Fibroblast of lung (primary cell): ENCODE data around the gene RGL2. TPM values are rescaled to one million over a fixed set of nuclear protein-coding genes. Genes with fewer than 3 reads are reported as not detected.

Experiments
- DNase-seq, 2 donors: peaks; one replicate each; pipeline versions ENCODE4 v3.0.0 to v3.0.0-alpha.2; 2010; ENCODE audit warnings: low read depth in 2 of 2
- H2AFZ ChIP-seq: 2 replicates; pipeline ENCODE4 v1.5.1; 2012; ENCODE audit warnings: low read length, control low read depth, inconsistent platforms
- H3K27ac ChIP-seq: 2 replicates; pipeline ENCODE4 v1.5.1; 2011; ENCODE audit warnings: low read length, control low read depth; ENCODE audit not compliant: insufficient read depth
- H3K27me3 ChIP-seq: 2 replicates; pipeline ENCODE4 v1.5.1; 2011; ENCODE audit warnings: mild to moderate bottlenecking, low read length; ENCODE audit not compliant: control insufficient read depth, insufficient read depth
- H3K36me3 ChIP-seq: 2 replicates; pipeline ENCODE4 v1.5.1; 2011; ENCODE audit warnings: low read length; ENCODE audit not compliant: control insufficient read depth, insufficient read depth
- H3K4me1 ChIP-seq: 2 replicates; pipeline ENCODE4 v1.5.1; 2011; ENCODE audit warnings: low read length; ENCODE audit not compliant: control insufficient read depth, insufficient read depth; ENCODE audit errors: extremely low read depth
- H3K4me2 ChIP-seq: 2 replicates; pipeline ENCODE4 v1.5.1; 2011; ENCODE audit warnings: low read length, control low read depth; ENCODE audit not compliant: insufficient read depth; ENCODE audit errors: extremely low read depth
- H3K4me3 ChIP-seq, 4 experiments: fragments of 200-600 bp in 1 of 4; sonication (generic) in 1 of 4; replicated peaks in 1 of 4; 2 replicates each; pipeline ENCODE4 v1.5.1; 2011 to 2016; ENCODE audit warnings: low read length in 4 of 4, low read depth in 3 of 4, mild to moderate bottlenecking in 3 of 4, control low read depth in 2 of 4, inconsistent platforms in 1 of 4, mixed read lengths in 1 of 4; ENCODE audit not compliant: insufficient read depth in 1 of 4; ENCODE audit errors: control extremely low read depth in 1 of 4
- H3K79me2 ChIP-seq: 2 replicates; pipeline ENCODE4 v1.5.1; 2012; ENCODE audit warnings: mild to moderate bottlenecking, low read length, inconsistent platforms; ENCODE audit not compliant: control insufficient read depth, insufficient read depth
- H3K9ac ChIP-seq: 2 replicates; pipeline ENCODE4 v1.5.1; 2011; ENCODE audit warnings: mild to moderate bottlenecking, low read length, control low read depth; ENCODE audit not compliant: insufficient read depth
- H3K9me3 ChIP-seq: 2 replicates; pipeline ENCODE4 v1.5.1; 2012; ENCODE audit warnings: low read depth, low read length; ENCODE audit not compliant: control insufficient read depth, insufficient read depth
- H4K20me1 ChIP-seq: 2 replicates; pipeline ENCODE4 v1.5.1; 2011; ENCODE audit warnings: low read length; ENCODE audit not compliant: control insufficient read depth, insufficient read depth; ENCODE audit errors: extremely low read depth
- CTCF ChIP-seq, 2 donors: IDR thresholded peaks in 1 of 2; conservative IDR thresholded peaks in 1 of 2; 1 replicate in 1 of 2; 2 replicates in 1 of 2; pipeline ENCODE4 v1.5.1; 2011 to 2012; ENCODE audit warnings: low read length in 2 of 2, control low read depth in 1 of 2, inconsistent platforms in 1 of 2, low read depth in 1 of 2, mild to moderate bottlenecking in 1 of 2
- EZH2 ChIP-seq: IDR thresholded peaks from 2 replicates; pipeline ENCODE4 v1.5.1; 2012; ENCODE audit warnings: low read length, control low read depth, mild to moderate bottlenecking; ENCODE audit errors: missing control alignments
- polyA plus RNA-seq, 2 donors: library from polyadenylated mRNA; depleted of rRNA in 1 of 2; stranded (reverse) in 1 of 2; unstranded in 1 of 2; fragments of >200 nt; gene quantifications; 2 replicates each; pipeline ENCODE4 v1.2.1, GENCODE V29; 2011 to 2012; ENCODE audit warnings: missing spikeins in 1 of 2
- total RNA-seq: library from RNA; depleted of rRNA; stranded (reverse); fragments of >200 nt; gene quantifications from 2 replicates; pipeline ENCODE4 v1.2.1, GENCODE V29; 2014

RGL2 gene
- total and polyA plus RNA-seq, 2 donors (not counting 1 experiment from before 2014, with no cell fraction given): 17.4 to 22.8 TPM

- no peak for DNase-seq
- TF ChIP-seq EZH2: no peak
- no peak for TF ChIP-seq CTCF (conservative IDR thresholded peaks at IDR 0.05 in 1 of 2, IDR thresholded peaks at IDR 0.05 in 1 of 2; ENCODE audit: low read depth in 1 of 2, low read length in 2 of 2)
- H3K4me1 ChIP-seq: peaks cover 32% of the 10 kb centered on the region
- no peaks in the 10 kb centered on the region for H4K20me1 ChIP-seq
- H3K27me3 ChIP-seq: no peaks in the 10 kb centered on the region
- no peak overlapping the region for H2AFZ ChIP-seq
- H3K9me3 ChIP-seq: no peaks in the 10 kb centered on the region
- H3K9ac ChIP-seq: no peak overlapping the region
- H3K4me2 ChIP-seq: no peak overlapping the region
- H3K4me3 ChIP-seq: no peak overlapping the region
- H3K27ac ChIP-seq: no peak overlapping the region
- peaks cover 52% of the 10 kb centered on the region for H3K79me2 ChIP-seq
- H3K36me3 ChIP-seq: peaks cover 14% of the 10 kb centered on the region
Measured at GRCh38 chr6:33315793-33316602, 17.3 kb upstream of the RGL2 start.

- TF ChIP-seq CTCF (conservative IDR thresholded peaks at IDR 0.05 in 1 of 2, IDR thresholded peaks at IDR 0.05 in 1 of 2; ENCODE audit: low read depth in 1 of 2, low read length in 2 of 2) (no peak), EZH2 (no peak)
- Histone ChIP-seq H3K9me3 (no peaks in the 10 kb centered on the region), H3K4me3 (peak overlapping the region in 2 of 4 experiments; percentile 86 to 92), H4K20me1 (no peaks in the 10 kb centered on the region), H3K9ac (no peak overlapping the region), H3K27me3 (no peaks in the 10 kb centered on the region), H3K27ac (peak overlapping the region; percentile 98), H2AFZ (no peak overlapping the region), H3K4me2 (peak overlapping the region; percentile 82), H3K79me2 (peaks cover 49% of the 10 kb centered on the region), H3K4me1 (peaks cover 27% of the 10 kb centered on the region), H3K36me3 (peaks cover 12% of the 10 kb centered on the region)
- DNase-seq: no peak
Measured at GRCh38 chr6:33314943-33315792, 16.4 kb upstream of the RGL2 start.

- Histone ChIP-seq H3K4me3 (peak overlapping the region; percentile 70 to 97 (median 89)), H3K9me3 (no peaks in the 10 kb centered on the region), H2AFZ (no peak overlapping the region), H3K36me3 (peaks cover 12% of the 10 kb centered on the region), H3K27me3 (no peaks in the 10 kb centered on the region), H4K20me1 (no peaks in the 10 kb centered on the region), H3K4me2 (peak overlapping the region; percentile 82), H3K9ac (no peak overlapping the region), H3K27ac (peak overlapping the region; percentile 98), H3K79me2 (peaks cover 43% of the 10 kb centered on the region), H3K4me1 (peaks cover 21% of the 10 kb centered on the region)
- TF ChIP-seq CTCF (conservative IDR thresholded peaks at IDR 0.05 in 1 of 2, IDR thresholded peaks at IDR 0.05 in 1 of 2; ENCODE audit: low read depth in 1 of 2, low read length in 2 of 2) (no peak), EZH2 (no peak)
- DNase-seq: peak; percentile 69 to 73
Measured at GRCh38 chr6:33314515-33314942, 15.8 kb upstream of the RGL2 start.
